Kidney epithelial cell (primary cell): ENCODE data around the gene AFF4. TPM values are rescaled to one million over a fixed set of nuclear protein-coding genes. Genes with fewer than 3 reads are reported as not detected.

Source experiments
- DNase-seq: peaks from one replicate; pipeline ENCODE4 v3.0.0-alpha.2; 2010; ENCODE audit warnings: low read depth
- H3K27me3 ChIP-seq: 2 replicates; pipeline ENCODE4 v1.6.0; 2011; ENCODE audit warnings: low read length; ENCODE audit not compliant: control insufficient read depth, insufficient read depth
- H3K36me3 ChIP-seq: 2 replicates; pipeline ENCODE4 v1.5.1; 2011; ENCODE audit warnings: low read length; ENCODE audit not compliant: control insufficient read depth, insufficient read depth
- H3K4me3 ChIP-seq: 2 replicates; pipeline ENCODE4 v1.5.1; 2011; ENCODE audit warnings: low read depth, mild to moderate bottlenecking, control low read depth, low read length
- CTCF ChIP-seq: IDR thresholded peaks from 2 replicates; pipeline ENCODE4 v1.5.1; 2011; ENCODE audit warnings: mild to moderate bottlenecking, moderate library complexity, low read length, control low read depth, inconsistent platforms; ENCODE audit not compliant: insufficient read depth, poor library complexity, severe bottlenecking
- total RNA-seq: library from RNA; depleted of rRNA; stranded (reverse); fragments of >200 nt; gene quantifications from 2 replicates; pipeline ENCODE4 v1.2.3, GENCODE V29; 2015

The AFF4 gene
- total RNA-seq, 1 donor from 2014 or later: 69.0 TPM

- H3K36me3 ChIP-seq: peaks cover 1% of the 10 kb centered on the region
- DNase-seq: no peak
These were observed 19.9 kb downstream of the AFF4 start for GRCh38 chr5:132943362-132944022.

GRCh38 chr5:132941331-132941730 is 22.1 kb downstream of the AFF4 start:
- no peaks in the 10 kb centered on the region for H3K27me3 ChIP-seq
- peaks cover 1% of the 10 kb centered on the region for H3K36me3 ChIP-seq
- no peak for TF ChIP-seq CTCF
- H3K4me3 ChIP-seq: no peak overlapping the region
- DNase-seq: no peak

More at GRCh38 chr5:132943362-132944022, 19.9 kb downstream of the AFF4 start:
- Histone ChIP-seq H3K27me3 (no peaks in the 10 kb centered on the region), H3K4me3 (no peak overlapping the region)
- no peak for TF ChIP-seq CTCF

GRCh38 chr5:132928062-132928407 is 35.4 kb downstream of the AFF4 start:
- H3K36me3 ChIP-seq: no peaks in the 10 kb centered on the region
- TF ChIP-seq CTCF: no peak

GRCh38 chr5:132927355-132928061 is 35.9 kb downstream of the AFF4 start:
- H3K4me3 ChIP-seq: no peak overlapping the region
- TF ChIP-seq CTCF: no peak
- H3K36me3 ChIP-seq: no peaks in the 10 kb centered on the region
- no peak for DNase-seq
- H3K27me3 ChIP-seq: no peaks in the 10 kb centered on the region

More at GRCh38 chr5:132928062-132928407, 35.4 kb downstream of the AFF4 start:
- Histone ChIP-seq H3K27me3 (no peaks in the 10 kb centered on the region), H3K4me3 (no peak overlapping the region)
- DNase-seq: no peak

GRCh38 chr5:132926437-132926836 is 37.0 kb downstream of the AFF4 start:
- no peak for DNase-seq
- no peaks in the 10 kb centered on the region for H3K27me3 ChIP-seq
- no peak for TF ChIP-seq CTCF
- H3K36me3 ChIP-seq: peaks cover 2% of the 10 kb centered on the region
- H3K4me3 ChIP-seq: no peak overlapping the region
